A549 treated with RU486 at 1 μM for 4 hours (cell line): ENCODE data around the gene RAPSN. TPM values are rescaled to one million over a fixed set of nuclear protein-coding genes. Genes with fewer than 3 reads are reported as not detected.

Experiments
- total RNA-seq: library from RNA; stranded (reverse); fragments of 200-300 nt; extraction: Qiagen RNA extraction; gene quantifications from 5 replicates; pipeline ENCODE4 v1.2.3, GENCODE V29; 2022; ENCODE audit warnings: low read depth

The RAPSN gene
- 0.07 TPM in 1 of 5 replicates, not detected in the others for total RNA-seq

GRCh38 chr11:47448566-47449427 is at the start of gene RAPSN:
RAPSN (minus strand) TSS chr11:47449136; CDS start chr11:47448964, 172 bp downstream.

GRCh38 chr11:47426062-47426956 is 22.6 kb downstream of the RAPSN start, which contains the start of gene PSMC3:
PSMC3 (minus strand) TSS chr11:47426439; CDS start chr11:47426279, 160 bp downstream.

GRCh38 chr11:47407746-47408590 is 41.0 kb downstream of the RAPSN start, which contains the start of gene SLC39A13:
SLC39A13 (plus strand) TSS chr11:47408590; CDS start chr11:47410095, 1,505 bp downstream.

Other genes starting within 250 kb of the RAPSN start
- 82.8 to 107 TPM (median 88.0 TPM) in 5 replicates for gene DDB2, start 234.2 kb downstream of the RAPSN start, total RNA-seq
- gene ACP2, start 200.3 kb downstream of the RAPSN start, total RNA-seq = 20.8 to 31.1 TPM (median 23.0 TPM) in 5 replicates
- gene NR1H3, start 191.1 kb downstream of the RAPSN start, total RNA-seq = 10.1 to 17.8 TPM (median 14.7 TPM) in 5 replicates
- 20.4 to 23.7 TPM (median 22.1 TPM) in 5 replicates for gene MADD, start 179.0 kb downstream of the RAPSN start, total RNA-seq
- 0.06 to 0.13 TPM (median 0.08 TPM) in 5 replicates for gene MYBPC3, start 96.4 kb downstream of the RAPSN start, total RNA-seq
- 0.09 TPM in 1 of 5 replicates, not detected in the others for gene SPI1, start 70.6 kb downstream of the RAPSN start, total RNA-seq
- 38.8 to 55.3 TPM (median 43.5 TPM) in 5 replicates for gene SLC39A13, start 40.5 kb downstream of the RAPSN start, total RNA-seq
- 184 to 261 TPM (median 197 TPM) in 5 replicates for gene PSMC3, start 22.7 kb downstream of the RAPSN start, total RNA-seq
- gene CELF1, start 104.0 kb upstream of the RAPSN start, total RNA-seq = 40.4 to 54.4 TPM (median 48.2 TPM) in 5 replicates
- gene PTPMT1, start 116.5 kb upstream of the RAPSN start, total RNA-seq = 57.9 to 80.3 TPM (median 79.2 TPM) in 5 replicates
- gene KBTBD4, start 129.8 kb upstream of the RAPSN start, total RNA-seq = 16.6 to 19.1 TPM (median 18.0 TPM) in 5 replicates
- gene NDUFS3, start 129.9 kb upstream of the RAPSN start, total RNA-seq = 104 to 151 TPM (median 132 TPM) in 5 replicates
- 0.07 TPM in 1 of 5 replicates, not detected in the others for gene FAM180B, start 137.5 kb upstream of the RAPSN start, total RNA-seq
- gene C1QTNF4, start 145.3 kb upstream of the RAPSN start, total RNA-seq = 0.13 to 0.22 TPM in 2 of 5 replicates, not detected in the others
- gene MTCH2, start 193.4 kb upstream of the RAPSN start, total RNA-seq = 117 to 197 TPM (median 126 TPM) in 5 replicates